Transverse colon (tissue), 3 donors: Measurements from ENCODE around the gene TCEANC.

ENCODE experiments used
- POLR2A ChIP-seq: fragments of 450-650 bp; IDR thresholded peaks from one replicate; pipeline ENCODE4 v1.6.1; 2016; ENCODE audit warnings: antibody characterized with exemption, mild to moderate bottlenecking, moderate library complexity
- TF ChIP-seq, protein P1 (sequence below), 5 experiments: fragments of 200-600 bp in 3 of 5; fragments of 450-650 bp in 2 of 5; sonication (generic) in 3 of 5; IDR thresholded peaks; 1 replicate in 2 of 5; 2 replicates in 3 of 5; pipeline ENCODE4 v1.5.1; 2016 to 2017; ENCODE audit warnings: antibody characterized with exemption in 5 of 5, inconsistent platforms in 3 of 5, mild to moderate bottlenecking in 2 of 5, moderate library complexity in 1 of 5

- TF ChIP-seq, protein P1, sequence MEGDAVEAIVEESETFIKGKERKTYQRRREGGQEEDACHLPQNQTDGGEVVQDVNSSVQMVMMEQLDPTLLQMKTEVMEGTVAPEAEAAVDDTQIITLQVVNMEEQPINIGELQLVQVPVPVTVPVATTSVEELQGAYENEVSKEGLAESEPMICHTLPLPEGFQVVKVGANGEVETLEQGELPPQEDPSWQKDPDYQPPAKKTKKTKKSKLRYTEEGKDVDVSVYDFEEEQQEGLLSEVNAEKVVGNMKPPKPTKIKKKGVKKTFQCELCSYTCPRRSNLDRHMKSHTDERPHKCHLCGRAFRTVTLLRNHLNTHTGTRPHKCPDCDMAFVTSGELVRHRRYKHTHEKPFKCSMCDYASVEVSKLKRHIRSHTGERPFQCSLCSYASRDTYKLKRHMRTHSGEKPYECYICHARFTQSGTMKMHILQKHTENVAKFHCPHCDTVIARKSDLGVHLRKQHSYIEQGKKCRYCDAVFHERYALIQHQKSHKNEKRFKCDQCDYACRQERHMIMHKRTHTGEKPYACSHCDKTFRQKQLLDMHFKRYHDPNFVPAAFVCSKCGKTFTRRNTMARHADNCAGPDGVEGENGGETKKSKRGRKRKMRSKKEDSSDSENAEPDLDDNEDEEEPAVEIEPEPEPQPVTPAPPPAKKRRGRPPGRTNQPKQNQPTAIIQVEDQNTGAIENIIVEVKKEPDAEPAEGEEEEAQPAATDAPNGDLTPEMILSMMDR (IDR thresholded peaks at IDR 0.05): no peak
- TF ChIP-seq POLR2A: no peak
Observed at GRCh38 chrX:13622401-13622964, 30.5 kb upstream of the TCEANC start.
